Skeletal muscle tissue (tissue), 4 donors: ENCODE measurements around the gene THBS1. TPM values are rescaled to one million over a fixed set of nuclear protein-coding genes. Genes with fewer than 3 reads are reported as not detected.

Experiments
- H3K27ac ChIP-seq: one replicate; pipeline ENCODE4 v1.7.0; 2013; ENCODE audit warnings: mild to moderate bottlenecking, low read depth, low read length, inconsistent platforms
- H3K27me3 ChIP-seq, 3 donors: one replicate each; pipeline ENCODE4 v1.7.0; 2013; ENCODE audit warnings: low read length in 3 of 3; ENCODE audit not compliant: control insufficient read depth in 3 of 3, insufficient read depth in 3 of 3
- H3K36me3 ChIP-seq, 3 donors: one replicate each; pipeline ENCODE4 v1.7.0; 2013; ENCODE audit warnings: low read length in 3 of 3; ENCODE audit not compliant: control insufficient read depth in 3 of 3, insufficient read depth in 3 of 3
- H3K4me1 ChIP-seq, 3 donors: one replicate each; pipeline ENCODE4 v1.7.0; 2013; ENCODE audit warnings: low read length in 3 of 3, mild to moderate bottlenecking in 3 of 3; ENCODE audit not compliant: control insufficient read depth in 3 of 3, insufficient read depth in 3 of 3
- H3K4me3 ChIP-seq, 3 donors: one replicate each; pipeline ENCODE4 v1.7.0; 2013; ENCODE audit warnings: low read length in 3 of 3
- H3K9ac ChIP-seq, 3 donors: one replicate each; pipeline ENCODE4 v1.7.0; 2013; ENCODE audit warnings: low read length in 3 of 3, mild to moderate bottlenecking in 3 of 3, moderate library complexity in 2 of 3, low read depth in 1 of 3
- H3K9me3 ChIP-seq, 3 donors: one replicate each; pipeline ENCODE4 v1.7.0; 2013; ENCODE audit warnings: low read length in 3 of 3; ENCODE audit not compliant: control insufficient read depth in 3 of 3
- total RNA-seq: library from RNA; depleted of rRNA; stranded (reverse); fragments of >200 nt; gene quantifications from one replicate; pipeline ENCODE4 v1.2.3, GENCODE V29; 2014
- donor health status: Osteomylitis.

THBS1 gene
- total RNA-seq, 1 donor from 2014 or later = 150 TPM

GRCh38 chr15:39616731-39617455 is 36.0 kb downstream of the THBS1 start:
- peaks cover 0 to 3% (median 0%) of the 10 kb centered on the region in 3 donors for H3K4me1 ChIP-seq
- H3K9me3 ChIP-seq = peaks cover 0 to 2% (median 0%) of the 10 kb centered on the region in 3 donors
- no peak overlapping the region for H3K4me3 ChIP-seq
- no peak overlapping the region for H3K27ac ChIP-seq
- H3K27me3 ChIP-seq = no peaks in the 10 kb centered on the region
- H3K9ac ChIP-seq = no peak overlapping the region
- H3K36me3 ChIP-seq = no peaks in the 10 kb centered on the region

DNA sequence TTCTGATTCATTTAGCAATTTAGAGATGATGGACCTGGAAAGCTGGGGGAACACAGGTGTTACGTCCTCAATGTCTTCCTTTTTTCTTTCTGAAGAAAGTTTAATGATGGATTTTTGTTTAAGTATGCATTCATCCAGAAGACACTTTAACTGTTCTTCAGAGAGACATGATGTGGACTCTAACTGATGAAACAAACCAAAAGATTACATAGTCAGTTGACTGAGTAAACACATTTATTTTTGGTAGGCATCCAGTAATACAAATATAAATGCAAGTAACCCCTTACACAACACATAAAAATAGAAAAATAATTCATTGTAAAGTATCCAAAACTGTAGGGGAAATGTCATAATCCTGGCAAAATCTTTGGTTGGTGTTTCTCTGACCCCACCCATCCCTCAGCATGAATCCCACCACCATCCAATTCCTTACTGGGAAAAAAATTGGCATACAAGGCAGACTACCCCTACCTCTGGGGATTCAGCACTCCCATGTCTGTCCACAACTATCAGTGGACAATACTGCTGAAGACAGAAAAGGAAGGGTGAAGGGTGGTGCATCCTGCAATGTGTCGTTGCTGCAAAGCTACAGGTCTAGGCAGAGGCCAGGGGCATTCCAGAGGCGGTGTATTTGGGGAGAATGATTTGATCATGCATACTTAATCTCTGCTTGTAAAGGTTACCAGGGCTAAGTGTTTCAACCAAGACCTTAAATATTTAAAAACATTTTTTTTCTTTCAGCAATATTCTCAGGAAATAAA is 37.4 kb downstream of the THBS1 start:
- H3K4me1 ChIP-seq = peaks cover 0 to 3% (median 0%) of the 10 kb centered on the region in 3 donors
- no peak overlapping the region for H3K4me3 ChIP-seq
- H3K27me3 ChIP-seq = no peaks in the 10 kb centered on the region
- H3K36me3 ChIP-seq = no peaks in the 10 kb centered on the region
- no peak overlapping the region for H3K27ac ChIP-seq
- no peaks in the 10 kb centered on the region for H3K9me3 ChIP-seq
- no peak overlapping the region for H3K9ac ChIP-seq

DNA sequence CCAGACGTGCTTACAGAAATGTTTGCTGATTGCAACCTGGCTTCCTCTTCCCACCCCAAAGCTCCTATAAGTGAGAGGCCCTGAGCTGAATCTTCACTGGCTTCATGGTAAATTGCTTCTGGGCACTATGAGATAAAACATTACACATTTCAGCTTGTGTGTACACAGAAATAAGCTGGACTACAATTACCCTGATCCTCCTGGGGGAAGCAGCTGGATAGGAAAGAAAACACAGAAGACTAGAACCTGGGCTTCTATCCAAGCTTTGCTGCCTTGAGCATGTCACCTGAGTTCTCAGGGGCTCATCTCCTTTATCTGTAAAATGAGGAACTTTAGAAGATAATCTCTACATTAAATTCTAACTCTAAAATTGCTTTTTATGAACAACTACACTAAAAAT is 40.3 kb downstream of the THBS1 start:
- no peaks in the 10 kb centered on the region for H3K9me3 ChIP-seq
- no peaks in the 10 kb centered on the region for H3K27me3 ChIP-seq

GRCh38 chr15:39621976-39622375 is 41.1 kb downstream of the THBS1 start:
- Histone ChIP-seq H3K9ac (no peak overlapping the region), H3K4me3 (no peak overlapping the region), H3K27me3 (no peaks in the 10 kb centered on the region)

More for the DNA sequence above, 40.3 kb downstream of the THBS1 start:
- H3K27ac ChIP-seq = no peak overlapping the region
- H3K4me3 ChIP-seq = no peak overlapping the region
- H3K4me1 ChIP-seq = peaks cover 13 to 22% (median 17%) of the 10 kb centered on the region in 3 donors
- H3K9ac ChIP-seq = no peak overlapping the region
- H3K36me3 ChIP-seq = no peaks in the 10 kb centered on the region

DNA sequence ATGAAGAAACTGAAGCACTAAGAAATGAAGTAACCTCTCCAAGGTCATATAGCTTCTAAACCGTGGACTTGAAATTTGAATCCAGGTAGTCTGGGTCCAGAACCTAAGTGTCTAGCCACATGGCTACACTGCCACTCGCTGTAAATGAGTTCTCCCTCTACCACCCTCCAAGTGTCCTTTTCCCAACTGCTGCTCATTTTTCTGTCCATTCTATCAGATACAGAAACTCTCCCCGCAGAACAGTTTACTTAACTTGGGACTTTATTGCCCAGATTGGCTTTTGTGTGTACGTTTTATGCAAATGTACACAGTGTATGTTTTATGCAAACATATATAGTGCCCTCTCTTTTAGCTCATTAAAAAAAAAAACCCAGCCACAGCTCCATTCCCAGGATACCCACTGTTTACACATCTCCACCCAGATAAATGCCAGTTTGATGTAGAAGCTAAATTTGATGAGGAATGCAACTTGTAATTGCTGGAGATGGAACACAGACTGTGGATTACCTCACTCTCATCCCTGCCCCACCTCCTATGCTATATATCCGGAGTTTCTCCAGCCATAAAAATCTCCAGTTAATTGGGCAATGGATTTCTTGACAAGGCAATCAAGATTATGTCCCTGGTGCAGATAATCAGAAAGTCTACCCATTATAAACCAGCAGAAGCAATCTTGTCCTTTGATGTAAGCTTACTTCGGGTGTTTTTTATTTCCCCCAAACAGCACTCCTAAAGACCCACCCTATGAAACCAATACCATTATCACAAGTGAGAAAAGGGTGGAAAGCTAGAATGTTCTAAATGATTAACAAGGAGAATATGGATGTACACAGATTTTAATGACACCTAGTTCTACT is 42.0 kb downstream of the THBS1 start:
- H3K27me3 ChIP-seq = no peaks in the 10 kb centered on the region
- no peaks in the 10 kb centered on the region for H3K36me3 ChIP-seq
- H3K27ac ChIP-seq = no peak overlapping the region
- H3K4me3 ChIP-seq = no peak overlapping the region
- H3K9me3 ChIP-seq = no peaks in the 10 kb centered on the region
- H3K9ac ChIP-seq = no peak overlapping the region
- H3K4me1 ChIP-seq = peaks cover 17 to 37% (median 30%) of the 10 kb centered on the region in 3 donors

More at GRCh38 chr15:39621976-39622375, 41.1 kb downstream of the THBS1 start:
- Histone ChIP-seq H3K4me1 (peaks cover 13 to 28% (median 21%) of the 10 kb centered on the region in 3 donors), H3K9me3 (no peaks in the 10 kb centered on the region), H3K27ac (no peak overlapping the region), H3K36me3 (no peaks in the 10 kb centered on the region)

- Histone ChIP-seq H3K36me3 (no peaks in the 10 kb centered on the region), H3K9ac (no peak overlapping the region), H3K4me1 (peaks cover 24 to 41% (median 36%) of the 10 kb centered on the region in 3 donors), H3K27ac (peak overlapping the region; percentile 70), H3K4me3 (no peak overlapping the region), H3K27me3 (no peaks in the 10 kb centered on the region), H3K9me3 (no peaks in the 10 kb centered on the region)
Observed at GRCh38 chr15:39623529-39623931, 42.7 kb downstream of the THBS1 start.

GRCh38 chr15:39624806-39625205 is 43.9 kb downstream of the THBS1 start:
- H3K36me3 ChIP-seq = no peaks in the 10 kb centered on the region
- no peak overlapping the region for H3K9ac ChIP-seq
- H3K27me3 ChIP-seq = no peaks in the 10 kb centered on the region
- peaks cover 29 to 52% (median 45%) of the 10 kb centered on the region in 3 donors for H3K4me1 ChIP-seq
- H3K4me3 ChIP-seq = peak overlapping the region in 1 of 3 donors; percentile 16
- peak overlapping the region; percentile 70 for H3K27ac ChIP-seq
- no peaks in the 10 kb centered on the region for H3K9me3 ChIP-seq

- Histone ChIP-seq H3K36me3 (no peaks in the 10 kb centered on the region), H3K4me1 (peaks cover 29 to 52% (median 45%) of the 10 kb centered on the region in 3 donors), H3K9me3 (no peaks in the 10 kb centered on the region), H3K27me3 (no peaks in the 10 kb centered on the region), H3K9ac (peak overlapping the region in 1 of 3 donors; percentile 19), H3K27ac (peak overlapping the region; percentile 70), H3K4me3 (peak overlapping the region in 1 of 3 donors; percentile 16)
Observed at GRCh38 chr15:39625451-39625850, 44.6 kb downstream of the THBS1 start.

GRCh38 chr15:39625856-39626255 is 45.0 kb downstream of the THBS1 start:
- H3K36me3 ChIP-seq = peaks cover 0 to 2% (median 0%) of the 10 kb centered on the region in 3 donors
- H3K9me3 ChIP-seq = no peaks in the 10 kb centered on the region
- peak overlapping the region in 1 of 3 donors; percentile 19 for H3K9ac ChIP-seq
- peak overlapping the region; percentile 70 for H3K27ac ChIP-seq
- H3K27me3 ChIP-seq = no peaks in the 10 kb centered on the region
- H3K4me3 ChIP-seq = no peak overlapping the region
- H3K4me1 ChIP-seq = peaks cover 29 to 52% (median 45%) of the 10 kb centered on the region in 3 donors
